HG02798 (cell line): Measurements from ENCODE around the gene GALNT2.

Source experiments
- ATAC-seq: cut with Tn5 transposase; IDR thresholded peaks from one replicate; pipeline ENCODE4 v1.9.1; 2021; ENCODE audit warnings: mild to moderate bottlenecking; ENCODE audit not compliant: unreplicated experiment, poor library complexity

GALNT2 gene

DNA sequence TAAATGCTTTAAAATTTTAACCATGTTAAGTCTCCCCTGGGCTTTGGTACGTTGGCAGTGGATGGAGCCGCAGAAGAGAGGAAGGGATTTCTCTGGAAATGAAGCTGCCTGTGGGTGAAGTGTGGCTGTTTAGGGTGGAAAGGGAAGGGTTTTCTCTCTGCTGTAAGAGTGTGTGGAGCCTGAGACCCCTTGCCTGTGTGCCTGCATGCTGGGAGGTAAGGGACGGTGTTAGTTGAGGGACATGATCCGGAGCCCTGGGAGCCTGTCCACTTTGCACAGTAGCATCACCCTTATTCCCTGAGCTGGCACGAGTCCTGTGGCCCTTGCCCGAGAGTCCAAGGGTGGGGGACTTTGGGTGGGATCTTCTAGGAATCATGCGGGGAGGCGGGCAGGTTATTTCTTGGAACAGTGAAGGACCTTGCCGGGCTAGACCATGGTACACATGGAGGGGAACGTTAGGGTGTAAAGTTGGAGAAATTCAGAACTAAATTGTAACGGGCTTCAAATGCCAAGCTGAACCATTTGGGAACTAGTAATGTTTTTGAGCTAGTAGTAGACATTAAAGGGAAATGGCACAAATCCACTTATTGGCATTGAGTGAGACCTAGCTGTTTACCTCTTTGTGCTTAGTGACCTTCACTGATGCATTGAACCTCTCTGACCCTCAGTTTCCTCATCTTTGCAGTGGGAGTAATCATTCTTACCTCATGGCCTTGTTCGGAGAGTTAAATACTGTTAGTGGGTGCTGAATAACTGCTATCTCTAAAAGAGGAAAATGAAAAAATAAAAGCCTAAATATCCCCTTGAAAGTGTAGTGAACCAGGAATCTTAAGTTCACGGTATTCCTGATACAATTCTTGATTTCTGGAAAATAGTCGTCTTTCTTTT, 3.5 kb downstream of the GALNT2 start:
- no peak for ATAC-seq

DNA sequence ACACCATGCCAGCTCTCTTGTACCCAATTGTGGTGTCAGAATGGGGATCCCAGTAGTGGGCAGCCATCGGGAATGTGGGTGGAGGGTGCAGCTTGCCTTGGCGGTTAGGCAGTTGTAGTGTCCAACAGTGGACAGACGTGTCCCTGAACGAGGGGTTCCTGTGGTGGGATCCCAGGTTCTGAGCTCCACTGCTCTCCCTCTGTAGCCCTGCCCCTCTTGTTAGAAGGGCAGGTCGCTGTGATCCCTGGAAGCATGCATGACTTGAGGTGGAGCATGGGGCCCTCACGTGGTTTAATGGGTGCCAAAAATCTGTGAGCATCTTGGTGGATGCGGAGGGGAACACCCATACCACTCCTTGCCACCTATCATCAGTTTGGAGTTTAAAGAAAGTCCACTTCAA, 4.3 kb downstream of the GALNT2 start:
- no peak for ATAC-seq

DNA sequence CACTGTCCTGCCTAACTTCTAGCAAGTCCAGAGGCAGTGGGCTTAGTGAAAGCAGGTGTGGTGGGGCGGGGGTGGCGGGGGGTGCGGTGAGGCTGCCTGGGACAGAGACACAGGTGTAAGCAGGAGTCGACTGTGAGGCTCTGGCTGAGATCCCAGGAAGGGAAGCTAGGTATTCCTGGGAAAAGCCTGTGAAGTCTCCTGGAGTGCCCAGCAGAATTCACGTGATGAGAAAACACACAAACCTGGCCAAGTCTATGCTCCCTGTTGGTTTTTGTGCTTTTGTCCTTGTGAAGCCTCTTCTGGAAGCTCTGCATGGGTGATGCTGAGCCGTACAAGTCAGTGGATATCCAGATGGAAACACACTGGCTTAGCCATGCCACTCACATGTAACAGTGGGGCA, 5.3 kb downstream of the GALNT2 start:
- no peak for ATAC-seq

DNA sequence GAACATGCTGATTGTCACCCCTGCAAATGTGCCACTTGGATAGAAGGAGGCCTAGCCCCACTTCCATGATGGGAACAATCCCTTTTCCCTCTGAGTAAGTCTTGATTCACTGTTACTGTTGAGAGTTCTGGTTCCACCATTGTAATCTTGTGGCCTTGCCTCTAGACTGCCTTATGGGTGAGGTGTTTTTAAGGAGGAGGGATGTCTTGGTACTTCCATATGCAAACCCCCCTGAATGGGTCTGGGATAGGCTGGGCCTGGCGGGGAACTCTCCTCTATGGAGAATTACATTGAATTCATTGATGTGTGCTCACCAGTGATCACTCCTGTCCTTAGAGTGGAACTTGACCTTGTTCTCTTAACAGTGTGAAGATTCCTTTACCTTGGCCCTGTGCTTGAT, 5.8 kb downstream of the GALNT2 start:
- no peak for ATAC-seq

DNA sequence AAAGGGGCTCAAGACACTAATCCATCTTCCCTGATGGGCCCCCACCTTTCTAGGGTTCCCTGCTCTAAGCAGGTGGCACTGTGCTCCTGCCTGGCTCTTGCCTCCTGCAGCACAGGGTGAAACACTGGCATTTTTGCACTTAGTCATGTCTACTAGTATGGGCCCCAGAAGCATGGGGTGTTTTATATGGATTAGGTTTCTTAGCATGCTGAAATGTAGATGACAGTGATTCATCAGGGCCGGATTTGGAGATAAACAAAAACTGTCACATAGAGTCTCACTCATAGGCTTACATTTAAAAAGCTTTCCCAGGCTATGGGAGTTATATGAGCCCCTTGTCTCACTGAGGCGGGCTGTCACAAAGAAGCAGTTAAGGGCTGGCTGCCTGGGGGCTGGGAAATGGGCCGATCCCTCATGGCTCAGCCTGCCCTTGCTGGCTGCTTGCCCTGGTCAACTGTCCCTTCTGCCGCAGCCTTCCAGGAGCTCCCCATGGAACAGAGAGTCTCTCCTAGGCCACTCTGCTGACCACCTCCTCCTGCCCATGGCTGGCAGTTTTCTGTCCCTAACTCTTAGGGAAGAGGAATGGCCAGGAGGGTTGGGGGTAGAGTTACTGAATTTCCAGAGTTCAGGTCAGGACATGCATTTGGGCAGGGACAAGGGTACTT, 6.5 kb downstream of the GALNT2 start:
- ATAC-seq: no peak

DNA sequence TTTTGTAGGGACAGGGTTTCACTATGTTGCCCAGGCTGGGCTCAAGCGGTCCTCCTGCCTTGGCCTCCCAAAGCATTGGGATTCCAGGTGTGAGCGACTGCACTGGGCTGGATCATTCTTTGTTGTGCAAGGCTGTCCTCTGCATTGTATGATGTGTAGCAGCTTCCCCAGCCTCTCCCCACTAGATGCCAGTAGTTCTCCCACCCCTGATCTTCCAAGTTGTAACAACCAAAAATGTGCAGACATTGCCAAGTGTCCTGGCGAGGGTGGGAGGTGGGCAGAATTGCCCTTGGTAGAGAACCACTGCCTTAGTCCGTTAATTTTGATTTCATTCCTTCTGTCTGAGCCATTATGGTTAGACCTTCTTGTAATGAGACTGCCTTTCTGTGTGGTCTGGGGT, 7.2 kb downstream of the GALNT2 start:
- ATAC-seq: no peak

DNA sequence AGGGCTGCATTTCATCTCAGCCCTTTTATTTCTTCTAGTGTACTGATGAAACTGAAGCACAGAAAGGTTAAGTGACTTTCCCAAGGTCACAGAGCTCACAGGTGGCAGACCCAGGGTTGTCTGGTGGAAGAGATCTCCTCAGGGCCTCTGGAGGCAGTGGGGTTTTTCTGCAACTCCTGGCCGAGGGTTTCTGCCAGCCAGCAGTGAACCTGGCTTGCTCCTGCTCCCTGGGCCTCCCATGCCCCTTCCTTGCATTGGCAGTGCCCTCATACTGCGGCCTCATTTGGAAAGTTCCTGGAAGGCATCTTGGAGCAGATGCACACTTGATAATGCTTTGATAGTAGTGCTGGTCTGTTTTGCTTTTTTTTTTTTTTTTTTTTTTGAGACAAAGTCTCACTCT, 7.7 kb downstream of the GALNT2 start:
- ATAC-seq: no peak

DNA sequence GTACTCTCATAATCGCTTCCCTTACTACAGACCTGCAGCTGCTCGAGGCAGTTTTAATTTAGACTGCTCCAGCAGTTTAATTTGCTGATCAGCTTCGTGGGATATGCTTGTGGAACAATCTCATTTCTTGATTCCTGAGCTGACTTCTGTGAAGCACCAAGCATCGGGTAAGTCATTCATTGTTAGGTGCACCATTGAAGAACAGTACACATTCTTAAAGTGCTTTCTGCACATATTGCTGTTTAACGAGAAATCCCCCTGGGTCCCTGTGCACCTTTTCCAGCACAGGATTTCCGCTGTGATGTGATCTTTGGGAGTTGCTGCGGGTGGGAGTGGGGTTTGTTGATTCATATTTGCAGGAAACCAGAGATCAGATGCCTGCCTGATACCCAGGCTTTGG, 9.1 kb downstream of the GALNT2 start:
- no peak for ATAC-seq

DNA sequence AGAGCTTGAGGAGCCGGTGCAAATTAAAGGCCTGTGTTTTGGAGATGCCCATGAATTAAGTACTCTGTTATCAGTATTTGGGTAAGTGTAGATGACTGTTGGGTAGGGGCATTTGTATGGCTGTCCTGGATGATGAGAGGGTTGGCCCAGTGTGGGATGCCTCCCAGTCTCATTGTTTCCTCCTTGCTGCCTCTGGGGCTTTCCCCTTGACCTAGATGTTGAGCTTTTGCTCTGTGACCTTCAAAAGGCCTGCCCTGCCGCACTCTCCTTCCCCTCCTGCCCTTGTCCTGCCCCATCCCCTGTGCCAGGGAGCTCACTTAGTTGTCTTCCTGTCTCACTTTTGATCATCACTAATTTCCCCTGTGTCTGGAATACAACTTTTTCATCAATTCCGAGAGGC, 10.0 kb downstream of the GALNT2 start:
- no peak for ATAC-seq

DNA sequence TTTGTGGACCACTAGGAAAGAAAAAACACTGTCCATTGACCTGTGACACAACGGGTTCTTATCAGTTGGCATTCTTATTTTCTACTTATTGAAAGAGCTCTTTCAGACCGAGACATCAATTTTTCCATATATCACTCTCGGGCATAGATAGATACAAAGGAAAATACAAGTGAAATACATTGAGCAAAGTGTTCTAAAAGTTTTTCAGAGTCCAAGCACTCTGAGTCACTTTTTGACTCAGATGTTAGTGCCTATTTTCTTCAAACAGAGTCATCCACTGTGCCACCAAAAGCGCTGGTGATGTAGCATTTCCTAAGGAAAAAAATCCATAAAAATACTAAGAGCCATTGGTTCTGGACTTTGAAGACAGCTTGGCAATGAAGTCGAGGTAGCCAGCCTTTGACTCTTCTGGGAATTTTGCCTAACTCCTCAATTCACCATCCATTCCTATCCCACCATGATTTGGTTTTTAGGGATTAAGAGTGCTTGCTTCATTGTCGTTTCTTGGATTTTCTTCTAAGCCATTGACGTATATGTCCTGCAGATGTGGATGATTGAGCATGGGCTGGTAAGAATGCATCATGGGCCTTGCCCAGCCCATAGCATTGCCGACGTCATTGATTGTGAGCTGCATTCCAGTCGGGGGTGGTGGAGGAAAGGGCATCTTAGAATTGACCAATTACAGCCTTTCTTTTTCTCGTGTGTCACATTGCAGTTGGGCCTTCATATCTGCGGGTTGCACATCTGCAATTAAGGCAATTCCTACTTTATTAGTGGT, 10.6 kb downstream of the GALNT2 start:
- no peak for ATAC-seq

DNA sequence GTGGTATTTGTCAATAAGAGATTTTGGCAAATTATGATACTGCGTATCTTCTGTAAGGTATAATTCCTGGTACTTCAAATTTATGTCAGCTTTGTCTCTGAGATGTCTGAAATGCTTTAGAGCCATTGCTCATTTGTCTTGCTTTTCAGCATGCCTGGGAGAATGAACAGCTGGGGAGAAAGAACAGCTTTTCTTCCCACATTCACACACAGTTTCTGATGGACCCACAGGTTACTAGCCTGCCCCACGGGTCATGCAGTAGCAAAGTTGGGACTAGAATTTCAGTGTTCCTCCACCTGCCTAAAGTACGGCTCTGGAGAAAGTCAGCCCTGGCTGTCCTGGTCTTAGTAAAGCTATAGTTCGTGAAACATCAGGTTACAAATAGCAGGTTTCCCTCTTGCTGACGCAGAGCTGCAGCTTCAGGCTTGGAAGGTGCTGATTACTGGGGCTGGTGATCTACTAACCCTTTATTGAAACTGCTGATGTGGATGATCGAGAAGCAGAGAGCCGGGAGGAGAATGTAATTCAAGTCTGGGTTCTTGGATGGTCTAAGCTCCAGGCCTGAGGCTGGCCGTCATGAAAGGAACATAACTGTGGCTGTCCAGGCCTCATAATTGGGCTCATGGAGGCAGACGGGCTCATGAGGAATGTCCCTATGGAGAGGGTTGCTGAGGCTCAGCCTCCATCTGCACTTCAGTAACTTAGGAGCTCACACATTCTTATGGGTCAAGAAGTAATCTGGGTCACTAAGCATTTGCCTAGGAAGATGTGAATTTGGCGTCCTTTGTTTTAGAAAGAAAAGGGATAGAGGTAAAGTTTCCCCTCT, 12.4 kb downstream of the GALNT2 start:
- no peak for ATAC-seq

DNA sequence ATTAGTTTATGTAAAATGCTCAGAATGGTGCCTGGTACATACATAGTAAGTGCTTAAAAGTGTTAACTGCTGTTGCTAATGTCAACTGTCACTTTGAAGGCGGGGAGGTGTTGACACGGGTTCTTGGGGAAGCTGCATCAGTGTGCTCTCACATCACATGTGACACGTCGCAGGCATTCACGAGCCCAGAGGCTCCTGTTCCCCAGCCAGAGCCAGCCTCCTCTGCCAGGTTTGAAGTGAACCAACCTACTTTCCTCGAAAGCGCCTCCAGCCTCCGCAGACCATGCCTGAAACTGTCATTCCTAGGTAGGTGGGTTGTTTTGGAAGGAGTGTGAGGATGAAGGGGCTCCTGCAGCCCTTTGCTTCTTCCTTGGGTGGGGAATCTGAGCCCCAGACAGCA, 13.8 kb downstream of the GALNT2 start:
- no peak for ATAC-seq

DNA sequence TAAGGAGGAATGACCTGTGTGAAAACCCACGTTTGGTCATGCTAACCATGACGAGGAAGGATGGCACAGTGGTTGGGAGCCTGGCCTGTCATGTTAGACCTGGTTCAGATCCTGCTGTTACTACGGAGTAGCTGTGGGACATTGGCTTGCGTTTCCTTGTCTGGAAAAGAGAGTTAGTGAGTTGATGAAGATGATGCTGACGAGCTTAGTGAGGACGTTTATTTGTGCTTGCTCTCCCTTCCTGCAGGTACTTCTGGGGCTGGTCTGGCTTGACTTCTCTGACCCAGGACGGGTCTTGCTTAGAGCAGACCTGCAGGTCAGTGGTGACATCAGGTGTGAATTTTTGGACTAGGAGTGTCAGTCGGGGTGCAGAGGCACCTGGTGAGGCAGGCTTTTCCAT, 14.7 kb downstream of the GALNT2 start:
- no peak for ATAC-seq

DNA sequence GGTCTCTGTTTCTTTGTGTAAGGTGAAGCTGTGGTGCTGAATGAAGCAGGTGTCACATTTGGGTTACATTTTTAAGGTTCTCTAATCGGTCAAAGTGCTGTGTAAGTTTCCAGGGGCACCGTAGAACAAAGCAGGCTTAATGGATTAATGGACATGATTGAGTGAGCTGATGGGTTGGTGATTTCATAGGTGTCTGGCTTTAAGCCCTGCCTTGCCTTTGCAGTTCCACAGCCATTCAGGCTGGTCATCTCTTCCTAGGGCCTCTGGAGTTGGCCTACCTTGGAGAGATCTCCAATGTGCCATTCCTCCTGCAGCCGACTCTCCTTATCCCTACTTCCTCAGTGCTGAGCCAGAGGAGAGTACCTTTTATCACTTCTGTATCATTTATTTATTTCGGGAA, 15.2 kb downstream of the GALNT2 start:
- no peak for ATAC-seq

DNA sequence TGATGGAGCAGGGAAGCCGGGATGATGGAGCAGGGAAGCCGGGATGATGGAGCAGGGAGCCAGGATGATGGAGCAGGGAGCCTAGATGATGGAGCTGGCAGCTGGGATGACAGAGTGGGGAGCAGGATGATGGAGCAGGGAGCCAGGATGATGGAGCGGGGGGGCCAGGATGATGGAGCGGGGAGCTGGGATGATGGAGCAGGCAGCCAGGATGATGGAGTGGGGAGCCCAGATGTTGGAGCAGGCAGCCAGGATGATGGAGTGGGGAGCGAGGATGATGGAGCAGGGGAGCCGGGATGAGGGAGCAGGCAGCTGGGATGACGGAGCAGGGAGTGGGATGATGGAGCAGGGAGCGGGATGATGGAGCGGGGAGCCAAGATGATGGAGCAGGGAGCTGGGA, 16.0 kb downstream of the GALNT2 start:
- no peak for ATAC-seq

DNA sequence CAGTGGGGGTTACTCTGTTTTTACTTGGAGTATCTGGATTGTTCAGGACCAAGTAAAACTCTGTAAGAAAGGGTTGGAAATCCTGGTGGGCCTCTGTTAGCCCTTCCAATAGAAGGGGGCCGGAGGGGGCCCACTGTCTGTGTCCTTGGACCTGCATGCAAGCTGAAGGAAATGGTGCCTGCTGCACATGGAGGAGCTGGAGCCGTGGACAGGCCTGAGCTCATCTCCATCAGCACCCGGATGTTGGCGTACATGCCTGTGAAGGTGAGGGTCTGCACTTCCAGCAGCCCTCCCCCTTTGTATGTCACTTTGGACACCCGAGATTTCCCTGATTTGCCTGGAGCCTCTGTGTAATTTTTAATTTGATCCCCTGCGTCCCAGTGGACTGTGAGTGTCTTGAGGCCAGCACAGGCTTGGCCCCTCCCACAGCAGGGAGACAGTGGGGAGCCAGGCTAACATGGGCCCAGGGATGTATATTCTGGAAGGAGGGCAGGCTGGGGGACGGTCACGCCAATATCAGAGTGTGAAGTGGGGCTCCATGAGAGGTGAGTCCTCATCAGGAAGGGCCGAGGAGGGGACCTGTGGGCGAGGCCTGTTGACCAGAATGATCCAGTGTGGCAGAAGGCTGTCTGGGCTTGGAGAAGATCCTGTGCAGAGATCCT, 16.8 kb downstream of the GALNT2 start:
- no peak for ATAC-seq

DNA sequence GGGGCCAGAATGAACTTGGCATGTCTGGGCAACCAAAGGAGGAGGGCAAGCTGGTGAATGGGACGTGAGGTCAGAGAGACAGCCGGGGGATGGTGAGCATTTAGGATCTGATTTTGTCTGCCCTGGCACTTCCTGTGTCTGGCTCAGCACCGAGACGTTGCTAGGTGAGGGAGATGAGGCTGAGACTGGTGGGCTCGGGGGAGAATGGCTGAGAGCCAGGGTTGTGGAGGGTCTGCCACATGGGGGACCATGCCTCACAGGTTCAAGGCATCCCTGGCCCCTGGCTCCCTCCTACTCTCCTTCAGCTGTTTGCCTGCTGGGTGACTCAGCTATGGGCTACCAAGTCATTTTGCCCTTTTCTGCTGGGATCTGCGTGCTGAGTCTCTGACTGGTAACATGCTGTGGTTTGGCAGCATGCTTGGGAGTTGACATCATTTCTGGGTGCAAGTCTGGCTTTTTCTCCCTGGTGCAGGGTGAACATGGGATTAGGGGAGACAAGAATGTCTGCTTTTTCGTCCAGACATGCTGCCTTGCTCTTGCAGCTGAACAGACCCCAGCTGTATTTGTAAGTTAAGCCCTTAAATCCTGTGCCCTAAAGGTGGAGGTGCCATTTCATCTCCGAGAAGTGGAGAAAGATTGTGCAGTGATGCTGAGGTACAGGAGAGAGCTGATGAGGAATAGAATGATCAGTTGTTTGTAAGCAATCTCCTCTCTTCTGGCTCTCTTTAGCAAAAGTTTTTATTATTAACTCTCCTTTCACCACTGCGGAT, 17.6 kb downstream of the GALNT2 start:
- ATAC-seq: no peak

DNA sequence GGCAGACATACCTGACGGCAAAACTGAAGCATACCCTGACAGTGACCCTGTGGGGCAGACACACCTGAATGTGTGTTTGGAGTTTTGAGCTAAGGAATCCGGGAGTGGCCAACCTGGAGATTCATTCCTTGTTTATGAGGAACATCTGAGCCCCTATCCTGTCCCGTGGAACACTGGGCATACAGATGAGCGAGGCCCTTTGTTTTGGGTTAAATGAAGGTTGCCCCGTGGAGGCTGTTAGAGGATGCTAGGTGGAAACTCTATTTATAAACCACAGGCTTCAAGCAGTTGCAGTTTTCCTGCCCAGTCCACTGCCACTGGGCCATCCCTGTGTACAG, 18.1 kb downstream of the GALNT2 start:
- no peak for ATAC-seq

DNA sequence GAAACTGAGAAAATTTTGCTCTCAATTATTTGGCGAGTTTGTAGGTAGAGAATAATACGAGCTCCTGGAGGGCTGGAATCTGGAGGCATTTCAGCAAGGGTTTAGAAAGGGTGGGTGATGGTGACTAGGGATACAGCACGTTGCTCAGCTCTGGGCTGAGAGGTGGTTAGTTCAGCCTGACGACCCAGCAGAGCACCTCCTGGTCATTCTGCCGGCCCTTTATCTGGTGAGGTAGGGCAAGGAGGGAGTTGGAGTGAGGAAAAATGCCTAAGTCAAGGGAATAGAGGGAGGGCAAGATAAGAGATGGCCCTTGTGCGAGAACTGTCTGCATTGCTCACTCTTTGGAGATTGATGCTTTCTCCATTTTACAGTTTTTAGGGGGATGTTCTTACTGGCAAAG, 19.1 kb downstream of the GALNT2 start:
- no peak for ATAC-seq
